ENCODE results near the gene TNIK.

DNA sequence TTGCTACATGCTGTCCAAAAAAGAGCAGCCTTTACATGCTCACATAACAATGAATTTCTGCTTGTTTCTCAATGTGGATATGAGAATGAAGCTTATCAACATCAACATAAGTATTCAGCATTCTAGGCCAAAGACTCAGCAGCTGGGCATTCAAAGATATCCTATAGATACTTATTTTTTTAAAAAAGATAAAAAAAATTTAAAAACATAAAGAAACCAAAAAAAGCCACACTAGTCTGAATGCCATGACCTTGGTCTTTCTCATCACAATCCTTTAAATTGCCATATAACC lies 182.0 kb downstream of the TNIK start:
- TF ChIP-seq, protein P1, sequence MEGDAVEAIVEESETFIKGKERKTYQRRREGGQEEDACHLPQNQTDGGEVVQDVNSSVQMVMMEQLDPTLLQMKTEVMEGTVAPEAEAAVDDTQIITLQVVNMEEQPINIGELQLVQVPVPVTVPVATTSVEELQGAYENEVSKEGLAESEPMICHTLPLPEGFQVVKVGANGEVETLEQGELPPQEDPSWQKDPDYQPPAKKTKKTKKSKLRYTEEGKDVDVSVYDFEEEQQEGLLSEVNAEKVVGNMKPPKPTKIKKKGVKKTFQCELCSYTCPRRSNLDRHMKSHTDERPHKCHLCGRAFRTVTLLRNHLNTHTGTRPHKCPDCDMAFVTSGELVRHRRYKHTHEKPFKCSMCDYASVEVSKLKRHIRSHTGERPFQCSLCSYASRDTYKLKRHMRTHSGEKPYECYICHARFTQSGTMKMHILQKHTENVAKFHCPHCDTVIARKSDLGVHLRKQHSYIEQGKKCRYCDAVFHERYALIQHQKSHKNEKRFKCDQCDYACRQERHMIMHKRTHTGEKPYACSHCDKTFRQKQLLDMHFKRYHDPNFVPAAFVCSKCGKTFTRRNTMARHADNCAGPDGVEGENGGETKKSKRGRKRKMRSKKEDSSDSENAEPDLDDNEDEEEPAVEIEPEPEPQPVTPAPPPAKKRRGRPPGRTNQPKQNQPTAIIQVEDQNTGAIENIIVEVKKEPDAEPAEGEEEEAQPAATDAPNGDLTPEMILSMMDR (conservative IDR thresholded peaks at IDR 0.05; ENCODE audit: low read depth, low read length), result no peak
- no peak for TF ChIP-seq EZH2 (IDR thresholded peaks at IDR 0.05; ENCODE audit: low read length, unreplicated experiment)
- no peak for TF ChIP-seq EZH2phosphoT487 (IDR thresholded peaks at IDR 0.05; ENCODE audit: borderline replicate concordance, low read length)
